H9 (cell line): ENCODE results near the gene CDH5. TPM values are rescaled to one million over a fixed set of nuclear protein-coding genes. Genes with fewer than 3 reads are reported as not detected.

Experiments
- DNase-seq: peaks from one replicate; pipeline ENCODE4 v3.0.0-alpha.2; 2017
- H2AFZ ChIP-seq: one replicate; pipeline ENCODE4 v1.6.1; 2013; ENCODE audit warnings: mild to moderate bottlenecking, low read length, control low read depth, moderate library complexity
- H2AK5ac ChIP-seq: 2 replicates; pipeline ENCODE4 v1.6.1; 2013; ENCODE audit warnings: low read length, control low read depth, mixed read lengths; ENCODE audit not compliant: insufficient read length
- H2BK120ac ChIP-seq: one replicate; pipeline ENCODE4 v1.6.1; 2013; ENCODE audit warnings: low read depth, mild to moderate bottlenecking, low read length, control low read depth, inconsistent platforms; ENCODE audit not compliant: poor library complexity, severe bottlenecking
- H2BK12ac ChIP-seq: 2 replicates; pipeline ENCODE4 v1.6.1; 2013; ENCODE audit warnings: low read length, control low read depth, mixed read lengths, low read depth; ENCODE audit not compliant: insufficient read length
- H2BK15ac ChIP-seq: 2 replicates; pipeline ENCODE4 v1.6.1; 2013; ENCODE audit warnings: low read depth, low read length, control low read depth
- H2BK20ac ChIP-seq: one replicate; pipeline ENCODE4 v1.6.1; 2013; ENCODE audit warnings: low read depth, mild to moderate bottlenecking, low read length, control low read depth, inconsistent platforms; ENCODE audit not compliant: poor library complexity, severe bottlenecking
- H2BK5ac ChIP-seq: 2 replicates; pipeline ENCODE4 v1.6.1; 2013; ENCODE audit warnings: low read length, control low read depth, mixed read lengths; ENCODE audit not compliant: insufficient read length
- H3K14ac ChIP-seq: 2 replicates; pipeline ENCODE4 v1.6.1; 2013; ENCODE audit warnings: low read length, control low read depth; ENCODE audit not compliant: insufficient read depth
- H3K18ac ChIP-seq: 2 replicates; pipeline ENCODE4 v1.6.1; 2013; ENCODE audit warnings: low read depth, mild to moderate bottlenecking, mixed read lengths, low read length, control low read depth; ENCODE audit not compliant: insufficient read length
- H3K23ac ChIP-seq: 2 replicates; pipeline ENCODE4 v1.6.1; 2013; ENCODE audit warnings: low read length, control low read depth, mixed read lengths, low read depth; ENCODE audit not compliant: insufficient read length
- H3K23me2 ChIP-seq: 2 replicates; pipeline ENCODE4 v1.6.1; 2013; ENCODE audit warnings: low read depth, mild to moderate bottlenecking, mixed read lengths, low read length, control low read depth; ENCODE audit not compliant: insufficient read length, poor library complexity, severe bottlenecking
- H3K27ac ChIP-seq: 2 replicates; pipeline ENCODE4 v1.5.1; 2013; ENCODE audit warnings: low read length, control low read depth, mixed read lengths, low read depth; ENCODE audit not compliant: insufficient read length
- H3K27me3 ChIP-seq: 2 replicates; pipeline ENCODE4 v1.6.1; 2013; ENCODE audit warnings: low read length, control low read depth, inconsistent platforms; ENCODE audit not compliant: insufficient read depth
- H3K4ac ChIP-seq: 2 replicates; pipeline ENCODE4 v1.6.1; 2013; ENCODE audit warnings: low read depth, mild to moderate bottlenecking, control low read depth, inconsistent platforms, low read length, moderate library complexity
- H3K4me1 ChIP-seq: 2 replicates; pipeline ENCODE4 v1.6.1; 2013; ENCODE audit warnings: low read length, control low read depth, inconsistent platforms; ENCODE audit not compliant: insufficient read depth
- H3K4me2 ChIP-seq: 2 replicates; pipeline ENCODE4 v1.6.1; 2013; ENCODE audit warnings: low read length, control low read depth, mixed read lengths; ENCODE audit not compliant: insufficient read length, insufficient read depth
- H3K56ac ChIP-seq: 2 replicates; pipeline ENCODE4 v1.6.1; 2013; ENCODE audit warnings: low read depth, mild to moderate bottlenecking, mixed read lengths, low read length, control low read depth; ENCODE audit not compliant: insufficient read length
- H3K79me1 ChIP-seq: 2 replicates; pipeline ENCODE4 v1.6.1; 2013; ENCODE audit warnings: low read depth, mild to moderate bottlenecking, moderate library complexity, low read length, control low read depth, inconsistent platforms; ENCODE audit not compliant: insufficient read depth, poor library complexity, severe bottlenecking
- H3K79me2 ChIP-seq: 2 replicates; pipeline ENCODE4 v1.6.1; 2013; ENCODE audit warnings: low read length, control low read depth, inconsistent platforms; ENCODE audit not compliant: insufficient read depth
- H3K9ac ChIP-seq: 2 replicates; pipeline ENCODE4 v1.6.1; 2013; ENCODE audit warnings: low read length, control low read depth, mixed read lengths; ENCODE audit not compliant: insufficient read length; ENCODE audit errors: extremely low read depth
- H3K9me3 ChIP-seq: one replicate; pipeline ENCODE4 v1.6.1; 2013; ENCODE audit warnings: low read depth, low read length, inconsistent platforms; ENCODE audit not compliant: control insufficient read depth
- H3T11ph ChIP-seq: one replicate; pipeline ENCODE4 v1.6.1; 2013; ENCODE audit warnings: mild to moderate bottlenecking, low read length, control low read depth, inconsistent platforms
- H4K20me1 ChIP-seq: one replicate; pipeline ENCODE4 v1.6.1; 2013; ENCODE audit not compliant: control insufficient read depth, insufficient read length, insufficient read depth
- H4K5ac ChIP-seq: 2 replicates; pipeline ENCODE4 v1.6.1; 2013; ENCODE audit warnings: low read depth, mild to moderate bottlenecking, mixed read lengths, low read length, control low read depth; ENCODE audit not compliant: insufficient read length
- H4K8ac ChIP-seq: replicated peaks from 2 replicates; pipeline ENCODE4 v1.6.1; 2013; ENCODE audit warnings: low read length, control low read depth, mixed read lengths, low read depth; ENCODE audit not compliant: insufficient read length
- H4K91ac ChIP-seq: 2 replicates; pipeline ENCODE4 v1.6.1; 2013; ENCODE audit warnings: low read depth, mild to moderate bottlenecking, moderate library complexity, mixed read lengths, low read length, control low read depth; ENCODE audit not compliant: insufficient read length
- H3K27ac Mint-ChIP-seq, 3 experiments: 2 replicates in 2 of 3; 3 replicates in 1 of 3; pipeline ENCODE4 v1.8.0; 2020 to 2021; ENCODE audit warnings: mixed read lengths in 3 of 3, mild to moderate bottlenecking in 1 of 3, moderate library complexity in 1 of 3
- H3K27me3 Mint-ChIP-seq: 2 replicates; pipeline ENCODE4 v1.8.0; 2021; ENCODE audit warnings: low read depth, mild to moderate bottlenecking, moderate library complexity, mixed read lengths
- H3K36me3 Mint-ChIP-seq, 3 experiments: 2 replicates in 2 of 3; 3 replicates in 1 of 3; pipeline ENCODE4 v1.8.0; 2020 to 2021; ENCODE audit warnings: low read depth in 3 of 3, mixed read lengths in 3 of 3; ENCODE audit not compliant: insufficient read depth in 1 of 3
- H3K4me1 Mint-ChIP-seq, 2 experiments: 2 replicates each; pipeline ENCODE4 v1.8.0; 2020; ENCODE audit warnings: mixed read lengths in 2 of 2
- H3K4me3 Mint-ChIP-seq, 2 experiments: 2 replicates in 1 of 2; 3 replicates in 1 of 2; pipeline ENCODE4 v1.8.0; 2020 to 2021; ENCODE audit warnings: mild to moderate bottlenecking in 2 of 2, mixed read lengths in 2 of 2, moderate library complexity in 1 of 2
- H3K9me3 Mint-ChIP-seq, 2 experiments: 2 replicates in 1 of 2; 3 replicates in 1 of 2; pipeline ENCODE4 v1.8.0; 2020; ENCODE audit warnings: mild to moderate bottlenecking in 2 of 2, mixed read lengths in 2 of 2, moderate library complexity in 1 of 2
- CTCF ChIP-seq: fragments of 200-600 bp; sonication (generic); conservative IDR thresholded peaks from 3 replicates; pipeline ENCODE4 v1.8.0; 2021; ENCODE audit warnings: antibody characterized with exemption, mild to moderate bottlenecking
- WGBS: extraction: QIAGEN DNeasy Blood & Tissue Kit; methylation state at CpG from one replicate; pipeline ENCODE4 v1.1.7; 2013; ENCODE audit warnings: missing lambda C conversion rate, low lambda C conversion rate, mixed read lengths; ENCODE audit not compliant: insufficient read length; ENCODE audit errors: extremely low coverage; 5-methylcytosine and 5-hydroxymethylcytosine counted together
- total RNA-seq: library from RNA; stranded (reverse); gene quantifications from 2 replicates; pipeline ENCODE4 v1.2.1, GENCODE V29; 2021

The CDH5 gene
- total RNA-seq, 1 experiment from 2014 or later: 0.20 TPM

- Histone ChIP-seq H2AFZ (no peak overlapping the region), H2BK15ac (no peak overlapping the region), H3K79me1 (no peaks in the 10 kb centered on the region), H4K20me1 (no peaks in the 10 kb centered on the region), H3K4me2 (no peak overlapping the region), H3K18ac (no peak overlapping the region), H3T11ph (no peak overlapping the region), H3K23me2 (peaks cover 4% of the 10 kb centered on the region), H3K9me3 (no peaks in the 10 kb centered on the region), H2BK5ac (no peak overlapping the region), H2BK120ac (no peak overlapping the region), H4K8ac (no peak overlapping the region), H3K9ac (no peak overlapping the region), H4K91ac (no peak overlapping the region), H3K79me2 (no peaks in the 10 kb centered on the region), H3K4me1 (peaks cover 3% of the 10 kb centered on the region), H3K27ac (no peak overlapping the region), H3K23ac (no peak overlapping the region), H3K4ac (no peak overlapping the region), H3K27me3 (no peaks in the 10 kb centered on the region), H2AK5ac (no peak overlapping the region), H2BK12ac (no peak overlapping the region), H3K14ac (no peak overlapping the region), H2BK20ac (no peak overlapping the region), H4K5ac (no peak overlapping the region), H3K56ac (no peak overlapping the region)
- no CpG with 5 or more reads among the region's 2 CpGs for WGBS
- no peak for DNase-seq
- H3K36me3 Mint-ChIP-seq: no peaks in the 10 kb centered on the region; a peak in 1 of 7 replicates
- no peak for TF ChIP-seq CTCF
- H3K9me3 Mint-ChIP-seq: peaks cover 5 to 6% of the 10 kb centered on the region in 2 experiments; a peak in 3 of 5 replicates
- no peak overlapping the region for H3K27ac Mint-ChIP-seq
- peaks cover 27% of the 10 kb centered on the region for H3K27me3 Mint-ChIP-seq
- no peak overlapping the region; a peak in 1 of 5 replicates for H3K4me3 Mint-ChIP-seq
- H3K4me1 Mint-ChIP-seq: peaks cover 19 to 27% of the 10 kb centered on the region in 2 experiments
Measured at GRCh38 chr16:66405057-66405783, 38.7 kb downstream of the CDH5 start.
